HCT116 (cell line): ENCODE results near the gene PRPF19. TPM values are rescaled to one million over a fixed set of nuclear protein-coding genes. Genes with fewer than 3 reads are reported as not detected.

Experiments used
- ATAC-seq: fragments of 200-7000 bp; cut with Tn5 transposase; 2 replicates; pipeline ENCODE4 v1.9.1; 2020; ENCODE audit warnings: mild to moderate bottlenecking, moderate library complexity
- BruUV-seq: library from RNA; stranded (reverse); fragments of 400-500 nt; replicated peaks from 2 replicates; lab custom pipeline; 2021; lab: Mats Ljungman, UMichigan
- CTCF ChIA-PET: fragments of 300-600 bp; sonication (Branson Sonifier 250); formaldehyde crosslinking; loops from one replicate; lab custom pipeline; 2021; ENCODE audit warnings: antibody characterized with exemption; lab: Charles Lee
- POLR2A ChIA-PET: fragments of 300-600, 350-600 bp; sonication (Branson Sonifier 250); formaldehyde crosslinking; loops from one replicate; lab custom pipeline; 2021; ENCODE audit warnings: antibody characterized with exemption; lab: Charles Lee
- RAD21 ChIA-PET, 2 experiments: fragments of 300-600 bp; sonication (Branson Sonifier 250); formaldehyde crosslinking; loops; one replicate each; lab custom pipeline; 2023; ENCODE audit warnings: low total read pairs in 2 of 2; ENCODE audit not compliant: uncharacterized antibody in 2 of 2, unreplicated experiment in 2 of 2, low non-redundant PET in 1 of 2; lab: Charles Lee
- DNase-seq: peaks from one replicate; pipeline ENCODE4 v3.0.0-alpha.2; 2010; ENCODE audit warnings: low read depth, low spot score
- H2AFZ ChIP-seq: fragments of 200-600 bp; shearing (Covaris generic), sonication (generic); 2 replicates; pipeline ENCODE4 v1.6.1; 2017; ENCODE audit warnings: low read depth, mixed run types, mixed read lengths, antibody characterized with exemption, low read length; ENCODE audit not compliant: poor library complexity, severe bottlenecking
- H3K27ac ChIP-seq: 2 replicates; pipeline ENCODE4 v1.5.1; 2012; ENCODE audit warnings: low read depth, low read length
- H3K27me3 ChIP-seq: fragments of 200-600 bp; sonication (generic); 2 replicates; pipeline ENCODE4 v1.6.1; 2016; ENCODE audit warnings: mixed run types, low read length, mixed read lengths; ENCODE audit not compliant: insufficient read depth
- H3K36me3 ChIP-seq, 2 experiments: fragments of 200-500 bp in 1 of 2; fragments of 200-600 bp in 1 of 2; sonication (Bioruptor generic) in 1 of 2; sonication (generic) in 1 of 2; 2 replicates each; pipeline versions ENCODE4 v1.5.1 to v1.6.1; 2014 to 2016; ENCODE audit warnings: low read length in 2 of 2, inconsistent platforms in 1 of 2, mixed read lengths in 1 of 2, mixed run types in 1 of 2; ENCODE audit not compliant: insufficient read depth in 2 of 2, control insufficient read depth in 1 of 2
- H3K4me1 ChIP-seq, 2 experiments: fragments of 200-600 bp in 1 of 2; sonication (generic) in 1 of 2; 2 replicates each; pipeline versions ENCODE4 v1.5.1 to v1.6.1; 2012 to 2017; ENCODE audit warnings: low read length in 2 of 2, inconsistent platforms in 1 of 2, mild to moderate bottlenecking in 1 of 2, mixed read lengths in 1 of 2, mixed run types in 1 of 2, moderate library complexity in 1 of 2; ENCODE audit not compliant: insufficient read depth in 2 of 2, control insufficient read depth in 1 of 2
- H3K4me2 ChIP-seq: fragments of 200-600 bp; sonication (generic); 2 replicates; pipeline ENCODE4 v1.6.1; 2017; ENCODE audit warnings: mixed run types, low read length, mixed read lengths
- H3K4me3 ChIP-seq, 2 experiments: fragments of 200-600 bp in 1 of 2; sonication (generic) in 1 of 2; replicated peaks in 1 of 2; 2 replicates each; pipeline ENCODE4 v1.5.1; 2011 to 2016; ENCODE audit warnings: low read length in 2 of 2, control low read depth in 1 of 2, low read depth in 1 of 2, mild to moderate bottlenecking in 1 of 2, mixed read lengths in 1 of 2, mixed run types in 1 of 2
- H3K79me2 ChIP-seq: fragments of 200-600 bp; sonication (generic); 2 replicates; pipeline ENCODE4 v1.6.1; 2017; ENCODE audit warnings: mild to moderate bottlenecking, mixed run types, low read length, moderate library complexity, mixed read lengths; ENCODE audit not compliant: insufficient read depth
- H3K9ac ChIP-seq: fragments of 200-600 bp; sonication (generic); 2 replicates; pipeline ENCODE4 v1.6.1; 2016; ENCODE audit warnings: low read length, mixed read lengths
- H3K9me2 ChIP-seq: fragments of 200-600 bp; sonication (generic), shearing (Covaris generic); 2 replicates; pipeline ENCODE4 v1.6.1; 2017; ENCODE audit warnings: mixed run types, mild to moderate bottlenecking, moderate library complexity; ENCODE audit not compliant: insufficient read depth
- H3K9me3 ChIP-seq, 2 experiments: fragments of 200-500 bp in 1 of 2; fragments of 200-600 bp in 1 of 2; sonication (Bioruptor generic) in 1 of 2; sonication (generic) in 1 of 2; 2 replicates each; pipeline ENCODE4 v1.6.1; 2014 to 2017; ENCODE audit warnings: low read length in 2 of 2, mixed read lengths in 2 of 2, inconsistent platforms in 1 of 2, low read depth in 1 of 2, mild to moderate bottlenecking in 1 of 2, mixed run types in 1 of 2, moderate library complexity in 1 of 2; ENCODE audit not compliant: control insufficient read depth in 1 of 2, insufficient read depth in 1 of 2
- H4K20me1 ChIP-seq: fragments of 200-600 bp; sonication (generic), shearing (Covaris generic); 2 replicates; pipeline ENCODE4 v1.6.1; 2017; ENCODE audit warnings: mixed run types, mild to moderate bottlenecking, moderate library complexity; ENCODE audit not compliant: insufficient read depth
- ATF3 ChIP-seq: IDR thresholded peaks from 2 replicates; pipeline ENCODE4 v1.6.1; 2012
- EZH2phosphoT487 ChIP-seq: fragments of 200-600 bp; IDR thresholded peaks from 2 replicates; pipeline ENCODE4 v1.6.1; 2018; ENCODE audit warnings: antibody characterized with exemption, borderline replicate concordance
- FOSL1 ChIP-seq: IDR thresholded peaks from 2 replicates; pipeline ENCODE4 v1.6.1; 2012; ENCODE audit warnings: low read depth
- MAX ChIP-seq: IDR thresholded peaks from 2 replicates; pipeline ENCODE4 v1.6.1; 2012
- POLR2A ChIP-seq: IDR thresholded peaks from 2 replicates; pipeline ENCODE4 v1.7.0; 2011; ENCODE audit warnings: borderline replicate concordance; ENCODE audit not compliant: insufficient read depth, insufficient read length; ENCODE audit errors: extremely low read depth
- POLR2AphosphoS5 ChIP-seq: IDR thresholded peaks from 2 replicates; pipeline ENCODE4 v1.6.1; 2011; ENCODE audit warnings: mild to moderate bottlenecking, low read depth, low read length, moderate library complexity
- REST ChIP-seq: IDR thresholded peaks from 2 replicates; pipeline ENCODE4 v1.6.1; 2012; ENCODE audit warnings: low read depth
- SP1 ChIP-seq: IDR thresholded peaks from 2 replicates; pipeline ENCODE4 v1.6.1; 2012; ENCODE audit warnings: low read depth
- SRF ChIP-seq: IDR thresholded peaks from 2 replicates; pipeline ENCODE4 v1.6.1; 2012; ENCODE audit warnings: low read depth
- YY1 ChIP-seq: IDR thresholded peaks from 2 replicates; pipeline ENCODE4 v1.6.1; 2011; ENCODE audit warnings: low read length, low read depth, moderate library complexity, mild to moderate bottlenecking; ENCODE audit not compliant: insufficient replicate concordance; ENCODE audit errors: extremely low read depth
- ZFX ChIP-seq: fragments of 450-650 bp; IDR thresholded peaks from 2 replicates; pipeline ENCODE4 v1.6.1; 2017
- intact Hi-C: fragments of 100-400 bp; cut with micrococcal nuclease; formaldehyde crosslinking; loops from 2 replicates; pipeline ENCODE4 v1.10.0; 2022
- total RNA-seq: library from RNA; stranded (reverse); gene quantifications from one replicate; pipeline ENCODE4 v1.2.1, GENCODE V29; 2021; ENCODE audit not compliant: unreplicated experiment

Gene PRPF19
- total RNA-seq, 1 experiment from 2014 or later, result 156 TPM

GRCh38 chr11:60951904-60952741, 45.7 kb upstream of the PRPF19 start, which contains the start of gene SLC15A3:
Gene SLC15A3, minus strand, starts transcription at chr11:60952176. Its CDS starts 625 bp downstream, at chr11:60951551.
- H3K27ac ChIP-seq, result no peak within 1 kb of the TSS
- ChIA-PET POLR2A (no interaction called here), RAD21 (no interaction called here), CTCF (no interaction called here)
- no peaks in the 10 kb centered on the region for H4K20me1 ChIP-seq
- no TSS peak for BruUV-seq
- ATAC-seq (no peak), DNase-seq (no peak)
- no peaks in the 10 kb centered on the region for H3K9me2 ChIP-seq
- H3K4me2 ChIP-seq, result no peak within 1 kb of the TSS
- H3K27me3 ChIP-seq, result no peaks in the 10 kb centered on the region
- H2AFZ ChIP-seq, result no peak within 1 kb of the TSS
- no peaks in the 10 kb centered on the region for H3K79me2 ChIP-seq
- no peaks in the 10 kb centered on the region for H3K9me3 ChIP-seq
- no peak within 1 kb of the TSS for H3K9ac ChIP-seq
- no peaks in the 10 kb centered on the region for H3K36me3 ChIP-seq
- H3K4me3 ChIP-seq, result no peak within 1 kb of the TSS
- TF ChIP-seq SRF (no peak), POLR2A (no peak), YY1 (no peak), EZH2phosphoT487 (no peak), REST (no peak), POLR2AphosphoS5 (no peak), FOSL1 (no peak), SP1 (no peak), MAX (no peak), ZFX (no peak), ATF3 (no peak)
- H3K4me1 ChIP-seq, result no peaks in the 10 kb centered on the region
- intact Hi-C loops, result no loop called here
